Testis (tissue), 3 donors: ENCODE results near the gene RYR1. TPM values are rescaled to one million over a fixed set of nuclear protein-coding genes. Genes with fewer than 3 reads are reported as not detected.

Source experiments
- DNase-seq: peaks from one replicate; pipeline ENCODE4 v3.0.0-alpha.2; 2019
- H3K27ac ChIP-seq, 2 donors: fragments of 200-600 bp; sonication (generic); one replicate each; pipeline ENCODE4 v1.5.1; 2019
- H3K27me3 ChIP-seq: fragments of 200-600 bp; sonication (generic); one replicate; pipeline ENCODE4 v1.5.1; 2019
- H3K36me3 ChIP-seq: fragments of 200-600 bp; sonication (generic); one replicate; pipeline ENCODE4 v1.5.1; 2017; ENCODE audit warnings: low read depth; ENCODE audit errors: missing control alignments
- H3K4me1 ChIP-seq: fragments of 200-600 bp; sonication (generic); one replicate; pipeline ENCODE4 v1.5.1; 2019
- H3K4me3 ChIP-seq, 2 donors: fragments of 200-600 bp; sonication (generic); one replicate each; pipeline ENCODE4 v1.5.1; 2017 to 2019
- H3K9me3 ChIP-seq: fragments of 200-600 bp; sonication (generic); one replicate; pipeline ENCODE4 v1.5.1; 2017
- POLR2A ChIP-seq: fragments of 450-650 bp; IDR thresholded peaks from one replicate; pipeline ENCODE4 v1.6.1; 2017; ENCODE audit warnings: antibody characterized with exemption, mild to moderate bottlenecking, moderate library complexity
- whole genome bisulfite sequencing, 2 donors: methylation state at CpG; one replicate each; pipeline ENCODE4 v1.1.5; 2018; 5-methylcytosine and 5-hydroxymethylcytosine counted together
- intact Hi-C: fragments of 100-400 bp; cut with DNase I; formaldehyde crosslinking; loops from one replicate; pipeline ENCODE4 v1.15.1; 2023; ENCODE audit warnings: low total_unique reads
- polyA plus RNA-seq: library from polyadenylated mRNA; stranded (reverse); fragments of 350-450 nt; fragmentation: Illumina TruSeq; extraction: RNeasy Lipid Tissue Mini Kit (QIAGEN cat#74804); gene quantifications from one replicate; pipeline ENCODE4 v1.2.3, GENCODE V29; 2014; ENCODE audit warnings: low read depth, low replicate concordance; ENCODE audit not compliant: insufficient read depth
- total RNA-seq, 2 donors: library from RNA; depleted of rRNA; stranded (reverse); fragments of >200 nt; gene quantifications; one replicate each; pipeline ENCODE4 v1.2.3, GENCODE V29; 2016
- TF ChIP-seq, protein P1 (sequence below), 3 experiments: fragments of 450-650 bp in 2 of 3; fragments of 200-600 bp in 1 of 3; sonication (generic) in 1 of 3; IDR thresholded peaks; one replicate each; pipeline ENCODE4 v1.5.1; 2016 to 2019; ENCODE audit warnings: antibody characterized with exemption in 3 of 3, mild to moderate bottlenecking in 2 of 3, moderate library complexity in 1 of 3

Gene RYR1
- total and polyA plus RNA-seq, 3 donors from 2014 or later, result 11.8 to 26.1 (median 15.6) TPM

GRCh38 chr19:38519988-38520387 lies 86.5 kb downstream of the RYR1 start:
- intact Hi-C loops, result no loop called here
- Histone ChIP-seq H3K4me1 (no peaks in the 10 kb centered on the region), H3K27ac (no peak overlapping the region), H3K36me3 (no peaks in the 10 kb centered on the region), H3K4me3 (no peak overlapping the region), H3K27me3 (no peaks in the 10 kb centered on the region), H3K9me3 (no peaks in the 10 kb centered on the region)
- no peak for TF ChIP-seq POLR2A
- TF ChIP-seq, protein P1, sequence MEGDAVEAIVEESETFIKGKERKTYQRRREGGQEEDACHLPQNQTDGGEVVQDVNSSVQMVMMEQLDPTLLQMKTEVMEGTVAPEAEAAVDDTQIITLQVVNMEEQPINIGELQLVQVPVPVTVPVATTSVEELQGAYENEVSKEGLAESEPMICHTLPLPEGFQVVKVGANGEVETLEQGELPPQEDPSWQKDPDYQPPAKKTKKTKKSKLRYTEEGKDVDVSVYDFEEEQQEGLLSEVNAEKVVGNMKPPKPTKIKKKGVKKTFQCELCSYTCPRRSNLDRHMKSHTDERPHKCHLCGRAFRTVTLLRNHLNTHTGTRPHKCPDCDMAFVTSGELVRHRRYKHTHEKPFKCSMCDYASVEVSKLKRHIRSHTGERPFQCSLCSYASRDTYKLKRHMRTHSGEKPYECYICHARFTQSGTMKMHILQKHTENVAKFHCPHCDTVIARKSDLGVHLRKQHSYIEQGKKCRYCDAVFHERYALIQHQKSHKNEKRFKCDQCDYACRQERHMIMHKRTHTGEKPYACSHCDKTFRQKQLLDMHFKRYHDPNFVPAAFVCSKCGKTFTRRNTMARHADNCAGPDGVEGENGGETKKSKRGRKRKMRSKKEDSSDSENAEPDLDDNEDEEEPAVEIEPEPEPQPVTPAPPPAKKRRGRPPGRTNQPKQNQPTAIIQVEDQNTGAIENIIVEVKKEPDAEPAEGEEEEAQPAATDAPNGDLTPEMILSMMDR (IDR thresholded peaks at IDR 0.05), result no peak
- no peak for DNase-seq
- WGBS, 2 donors, result 86 to 95% methylated on average over 6 of the region's 6 CpGs

DNA sequence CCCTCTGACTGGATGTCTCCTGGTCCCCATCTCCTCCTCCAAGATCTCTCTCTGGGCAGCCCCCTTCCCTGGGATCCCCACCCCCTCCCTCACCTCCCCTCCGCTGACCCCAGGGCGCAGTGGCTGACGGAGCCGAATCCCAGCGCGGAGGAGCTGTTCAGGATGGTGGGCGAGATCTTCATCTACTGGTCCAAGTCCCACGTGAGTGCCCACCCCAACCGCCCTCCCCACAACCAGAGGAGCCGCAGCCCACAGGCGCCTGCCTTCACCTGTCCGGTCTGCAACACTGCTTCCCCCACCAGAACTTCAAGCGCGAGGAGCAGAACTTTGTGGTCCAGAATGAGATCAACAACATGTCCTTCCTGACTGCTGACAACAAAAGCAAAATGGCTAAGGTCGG lies 89.4 kb downstream of the RYR1 start:
- intact Hi-C loops, result no loop called here
- Histone ChIP-seq H3K27ac (no peak overlapping the region), H3K9me3 (no peaks in the 10 kb centered on the region), H3K36me3 (no peaks in the 10 kb centered on the region), H3K27me3 (no peaks in the 10 kb centered on the region), H3K4me3 (no peak overlapping the region), H3K4me1 (no peaks in the 10 kb centered on the region)
- 85 to 89% methylated on average over 10 to 15 of the region's 15 CpGs for WGBS, 2 donors
- no peak for DNase-seq
- no peak for TF ChIP-seq POLR2A
- TF ChIP-seq, protein P1 (IDR thresholded peaks at IDR 0.05), result no peak

GRCh38 chr19:38523319-38523718 lies 89.8 kb downstream of the RYR1 start:
- DNase-seq, result no peak
- Histone ChIP-seq H3K4me3 (no peak overlapping the region), H3K9me3 (no peaks in the 10 kb centered on the region), H3K27ac (no peak overlapping the region), H3K4me1 (no peaks in the 10 kb centered on the region), H3K27me3 (no peaks in the 10 kb centered on the region), H3K36me3 (no peaks in the 10 kb centered on the region)
- WGBS, 2 donors, result 90 to 98% methylated on average over 3 of the region's 3 CpGs
- intact Hi-C loops, result no loop called here
- TF ChIP-seq, protein P1 (IDR thresholded peaks at IDR 0.05), result no peak
- TF ChIP-seq POLR2A, result no peak

DNA sequence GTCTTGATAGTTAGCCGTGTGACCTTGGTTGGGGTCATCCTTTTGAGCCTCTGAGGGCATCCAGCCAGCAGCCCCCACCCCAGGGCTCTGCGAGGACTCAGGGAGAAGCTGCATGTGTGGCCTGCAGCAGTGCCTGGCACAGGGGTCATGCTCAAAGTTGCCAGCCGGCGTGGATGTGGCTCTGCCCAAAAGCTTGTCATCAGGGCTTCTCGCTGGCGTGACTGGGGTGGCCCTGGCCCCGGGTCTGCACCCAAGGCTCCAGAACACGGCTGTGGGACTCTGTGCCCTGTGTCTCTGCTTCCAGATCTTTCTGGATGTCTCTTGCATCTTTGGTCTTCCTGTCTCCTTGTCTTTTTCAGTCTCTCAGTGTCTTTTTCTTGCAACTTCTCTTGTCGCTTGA lies 90.9 kb downstream of the RYR1 start:
- intact Hi-C loops, result no loop called here
- H3K27ac ChIP-seq, result no peak overlapping the region

More for the DNA sequence above, 90.9 kb downstream of the RYR1 start:
- TF ChIP-seq, protein P1 (IDR thresholded peaks at IDR 0.05), result no peak
- no peak for TF ChIP-seq POLR2A
- 71 to 79% methylated on average over 7 to 9 of the region's 9 CpGs for WGBS, 2 donors
- no peaks in the 10 kb centered on the region for H3K9me3 ChIP-seq
- no peaks in the 10 kb centered on the region for H3K27me3 ChIP-seq
- H3K36me3 ChIP-seq, result no peaks in the 10 kb centered on the region
- H3K4me3 ChIP-seq, result no peak overlapping the region
- DNase-seq, result no peak
- H3K4me1 ChIP-seq, result no peaks in the 10 kb centered on the region
